IMR-90 (cell line): ENCODE data around the gene RPS2. TPM values are rescaled to one million over a fixed set of nuclear protein-coding genes. Genes with fewer than 3 reads are reported as not detected.

Source experiments
- ATAC-seq: fragments of 200-7000 bp; cut with Tn5 transposase; 2 replicates; pipeline ENCODE4 v1.9.1; 2020; ENCODE audit warnings: low read depth, mild to moderate bottlenecking, moderate library complexity
- BruUV-seq: library from RNA; stranded (reverse); fragments of 400-500 nt; replicated peaks from 2 replicates; lab custom pipeline; 2021; lab: Mats Ljungman, UMichigan
- CTCF ChIA-PET: fragments of 300-600 bp; formaldehyde crosslinking; extraction: SDS; loops from one replicate; lab custom pipeline; 2021; ENCODE audit warnings: antibody characterized with exemption; lab: Yijun Ruan, JAX
- POLR2A ChIA-PET: fragments of 300-600 bp; sonication (Branson Sonifier 250); formaldehyde crosslinking; loops from one replicate; lab custom pipeline; 2022; ENCODE audit warnings: antibody characterized with exemption; ENCODE audit not compliant: unreplicated experiment; lab: Charles Lee
- DNase-seq: peaks from one replicate; pipeline ENCODE4 v3.0.0; 2013
- H2AFZ ChIP-seq: replicated peaks from 2 replicates; pipeline ENCODE3; 2013; ENCODE audit warnings: low read length, mild to moderate bottlenecking; ENCODE audit not compliant: poor library complexity
- H2AK5ac ChIP-seq: 2 replicates; pipeline ENCODE4 v1.6.1; 2013; ENCODE audit warnings: low read depth, low read length, inconsistent platforms
- H2AK9ac ChIP-seq: replicated peaks from 2 replicates; pipeline ENCODE3; 2013; ENCODE audit warnings: mild to moderate bottlenecking, low read depth, low read length, moderate library complexity; ENCODE audit not compliant: poor library complexity
- H2BK120ac ChIP-seq: 2 replicates; pipeline ENCODE4 v1.6.1; 2013; ENCODE audit warnings: low read depth, low read length, inconsistent platforms
- H2BK15ac ChIP-seq: 3 replicates; pipeline ENCODE4 v1.6.1; 2013; ENCODE audit warnings: low read depth, low read length, inconsistent platforms
- H2BK20ac ChIP-seq: 2 replicates; pipeline ENCODE4 v1.6.1; 2013; ENCODE audit warnings: low read depth, mild to moderate bottlenecking, inconsistent platforms, low read length, moderate library complexity
- H2BK5ac ChIP-seq: 2 replicates; pipeline ENCODE4 v1.6.1; 2013; ENCODE audit warnings: mild to moderate bottlenecking, low read depth, low read length, inconsistent platforms; ENCODE audit not compliant: poor library complexity, severe bottlenecking
- H3K14ac ChIP-seq: replicated peaks from 2 replicates; pipeline ENCODE4 v1.6.1; 2013; ENCODE audit warnings: low read depth, low read length, inconsistent platforms
- H3K18ac ChIP-seq: 2 replicates; pipeline ENCODE4 v1.6.1; 2013; ENCODE audit warnings: low read depth, low read length, control low read depth
- H3K23ac ChIP-seq: 2 replicates; pipeline ENCODE4 v1.6.1; 2013; ENCODE audit warnings: low read depth, low read length, inconsistent platforms
- H3K27ac ChIP-seq: 2 replicates; pipeline ENCODE4 v1.5.1; 2013; ENCODE audit warnings: mild to moderate bottlenecking, control low read depth, low read length; ENCODE audit not compliant: insufficient read depth
- H3K27me3 ChIP-seq: 2 replicates; pipeline ENCODE4 v1.6.1; 2013; ENCODE audit warnings: low read length; ENCODE audit not compliant: control insufficient read depth, insufficient read depth
- H3K36me3 ChIP-seq: 2 replicates; pipeline ENCODE4 v1.6.1; 2013; ENCODE audit warnings: low read length, mixed read lengths; ENCODE audit not compliant: control insufficient read depth, insufficient read depth
- H3K4ac ChIP-seq: 2 replicates; pipeline ENCODE4 v1.6.1; 2013; ENCODE audit warnings: low read depth, low read length, inconsistent platforms
- H3K4me1 ChIP-seq: 2 replicates; pipeline ENCODE4 v1.6.1; 2013; ENCODE audit warnings: low read length, mixed read lengths; ENCODE audit not compliant: control insufficient read depth, insufficient read depth
- H3K4me2 ChIP-seq: 2 replicates; pipeline ENCODE4 v1.6.1; 2013; ENCODE audit warnings: low read depth, mild to moderate bottlenecking, control low read depth, low read length, moderate library complexity
- H3K4me3 ChIP-seq: 2 replicates; pipeline ENCODE4 v1.5.1; 2013; ENCODE audit warnings: low read depth, mild to moderate bottlenecking, control low read depth, low read length, moderate library complexity; ENCODE audit not compliant: insufficient read depth
- H3K56ac ChIP-seq: 2 replicates; pipeline ENCODE4 v1.6.1; 2013; ENCODE audit warnings: low read length, inconsistent platforms; ENCODE audit not compliant: insufficient read depth; ENCODE audit errors: extremely low read depth
- H3K79me1 ChIP-seq, 2 experiments: 2 replicates each; pipeline ENCODE4 v1.6.1; 2013; ENCODE audit warnings: low read length in 2 of 2, inconsistent platforms in 1 of 2, low read depth in 1 of 2
- H3K9ac ChIP-seq: 2 replicates; pipeline ENCODE4 v1.6.1; 2013; ENCODE audit warnings: low read depth, low read length, control low read depth
- H3K9me1 ChIP-seq: 2 replicates; pipeline ENCODE4 v1.6.1; 2013; ENCODE audit warnings: low read length, inconsistent platforms; ENCODE audit not compliant: insufficient read depth
- H3K9me3 ChIP-seq: 2 replicates; pipeline ENCODE4 v1.6.1; 2013; ENCODE audit warnings: low read length; ENCODE audit not compliant: control insufficient read depth, insufficient read depth
- H4K20me1 ChIP-seq: 2 replicates; pipeline ENCODE4 v1.6.1; 2013; ENCODE audit warnings: low read length, inconsistent platforms; ENCODE audit not compliant: insufficient read depth
- H4K5ac ChIP-seq: 2 replicates; pipeline ENCODE4 v1.6.1; 2013; ENCODE audit warnings: mild to moderate bottlenecking, low read depth, low read length, control low read depth
- H4K8ac ChIP-seq, 2 experiments: 2 replicates each; pipeline ENCODE4 v1.6.1; 2013; ENCODE audit warnings: low read depth in 2 of 2, low read length in 2 of 2, control low read depth in 1 of 2, inconsistent platforms in 1 of 2
- H4K91ac ChIP-seq: 2 replicates; pipeline ENCODE4 v1.6.1; 2013; ENCODE audit warnings: low read depth, low read length, inconsistent platforms; ENCODE audit not compliant: insufficient read depth
- CHD1 ChIP-seq: IDR thresholded peaks from 2 replicates; pipeline ENCODE4 v1.6.1; 2012; ENCODE audit warnings: low read depth, low read length, improper control_type of control experiment
- CTCF ChIP-seq: conservative IDR thresholded peaks from 2 replicates; pipeline ENCODE4 v1.5.1; 2012; ENCODE audit warnings: mild to moderate bottlenecking, low read depth, low read length, improper control_type of control experiment
- MXI1 ChIP-seq: IDR thresholded peaks from 2 replicates; pipeline ENCODE4 v1.6.1; 2012; ENCODE audit warnings: low read depth, mild to moderate bottlenecking, low read length, moderate library complexity, borderline replicate concordance
- WGBS, 2 experiments: methylation state at CpG; one replicate each; pipeline versions ENCODE4 v1.1.5 to v1.1.7; 2013; ENCODE audit warnings: missing lambda C conversion rate in 2 of 2; ENCODE audit not compliant: insufficient read length in 1 of 2; ENCODE audit errors: extremely low coverage in 2 of 2; 5-methylcytosine and 5-hydroxymethylcytosine counted together
- dilution Hi-C: fragments of 300-500 bp; cut with HindIII; formaldehyde crosslinking; loops from one replicate; pipeline ENCODE4 v1.14.3; 2018; ENCODE audit warnings: low sequenced_read_pairs; ENCODE audit not compliant: unreplicated experiment
- in situ Hi-C: fragments of 300-500 bp; cut with MboI; formaldehyde crosslinking; loops from 3 replicates; pipeline ENCODE4 v1.14.3; 2019; ENCODE audit warnings: low sequenced_read_pairs, inconsistent platforms, mixed read lengths
- intact Hi-C: fragments of 100-400 bp; cut with micrococcal nuclease; formaldehyde crosslinking; loops from 2 replicates; pipeline ENCODE4 v1.10.0; 2022
- polyA plus RNA-seq, 3 experiments: library from polyadenylated mRNA; depleted of rRNA; stranded (reverse); fragments of >200 nt; gene quantifications; 2 replicates each; pipeline ENCODE4 v1.2.3, GENCODE V29; 2012; ENCODE audit warnings: low replicate concordance in 1 of 3
- total RNA-seq: library from RNA; depleted of rRNA; stranded (reverse); fragments of >200 nt; gene quantifications from 2 replicates; pipeline ENCODE4 v1.2.3, GENCODE V29; 2012

RPS2 gene
- total and polyA plus RNA-seq, 2 of the 4 experiments (the other 2 are of a cell fraction): 2,703 to 6,941 TPM

- peaks cover 43% of the 10 kb centered on the region for H4K20me1 ChIP-seq
- H3K4me2 ChIP-seq: peak overlapping the region; percentile 84
- H3K9me3 ChIP-seq: no peaks in the 10 kb centered on the region
- peaks cover 3 to 53% of the 10 kb centered on the region in 2 experiments for H3K79me1 ChIP-seq
- peak overlapping the region; percentile 37 for H3K23ac ChIP-seq
- peak overlapping the region; percentile 94 for H3K14ac ChIP-seq
- peak overlapping the region; percentile 64 for H3K4ac ChIP-seq
- H3K56ac ChIP-seq: peak overlapping the region; percentile 73
- BruUV-seq: no TSS peak
- no peak overlapping the region for H4K5ac ChIP-seq
- in situ Hi-C loops (no loop called here), intact Hi-C loops (no loop called here), dilution Hi-C loops (no loop called here)
- ChIA-PET CTCF (interaction anchor here (0.9 to 1.0 kb wide), 2 partner anchors 151 to 177 kb away, joined by 3 read pairs; no protein-coding TSS in a partner anchor), POLR2A (interaction anchor here (0.9 to 1.0 kb wide), 3 partner anchors 14 to 176 kb away, joined by 3 to 9 read pairs (median 3); no protein-coding TSS in a partner anchor)
- H4K8ac ChIP-seq: peak overlapping the region in 1 of 2 experiments; percentile 7; a peak in 1 of 4 replicates
- H3K27ac ChIP-seq: peak overlapping the region; percentile 62
- peak overlapping the region; percentile 97 for H2AK9ac ChIP-seq
- H2BK15ac ChIP-seq: no peak overlapping the region
- no peak overlapping the region for H2AFZ ChIP-seq
- ATAC-seq (peak; percentile 8), DNase-seq (no peak)
- H3K36me3 ChIP-seq: peaks cover 27% of the 10 kb centered on the region
- peak overlapping the region; percentile 85 for H3K9ac ChIP-seq
- peaks cover 12% of the 10 kb centered on the region for H3K4me1 ChIP-seq
- H3K4me3 ChIP-seq: peak overlapping the region; percentile 87
- peak overlapping the region; percentile 11; the same call in 1 of the 2 replicates for H4K91ac ChIP-seq
- H2AK5ac ChIP-seq: peak overlapping the region; percentile 58
- no peak overlapping the region for H2BK20ac ChIP-seq
- no peak overlapping the region for H2BK5ac ChIP-seq
- 0 out of 2 replicates have a peak, but pooled peaks cover 6% of the 10 kb centered on the region for H3K9me1 ChIP-seq
- no peak overlapping the region for H2BK120ac ChIP-seq
- 6% methylated on average over 9 of the region's 44 CpGs; no CpG with 5 or more reads in 1 of the 2 experiments for WGBS, 2 experiments
- no peaks in the 10 kb centered on the region for H3K27me3 ChIP-seq
- H3K18ac ChIP-seq: no peak overlapping the region
- TF ChIP-seq MXI1: 0 out of 2 replicates have a peak, but pooled peaks have one; percentile 42
- TF ChIP-seq CHD1: no peak
- TF ChIP-seq CTCF: 0 out of 2 replicates have a peak, but pooled peaks have one; percentile 3
Observed at GRCh38 chr16:1963806-1964505, 670 bp downstream of the RPS2 start.
